GM12874 (cell line): ENCODE data around the gene C1GALT1C1L.

Experiments
- CTCF ChIP-seq: IDR thresholded peaks from 2 replicates; pipeline ENCODE4 v1.5.1; 2011; ENCODE audit warnings: low read depth, mild to moderate bottlenecking, control low read depth, low read length, moderate library complexity; ENCODE audit not compliant: insufficient read depth

C1GALT1C1L gene

GRCh38 chr2:43689999-43690398 is 13.8 kb upstream of the C1GALT1C1L start:
- no peak for TF ChIP-seq CTCF

DNA sequence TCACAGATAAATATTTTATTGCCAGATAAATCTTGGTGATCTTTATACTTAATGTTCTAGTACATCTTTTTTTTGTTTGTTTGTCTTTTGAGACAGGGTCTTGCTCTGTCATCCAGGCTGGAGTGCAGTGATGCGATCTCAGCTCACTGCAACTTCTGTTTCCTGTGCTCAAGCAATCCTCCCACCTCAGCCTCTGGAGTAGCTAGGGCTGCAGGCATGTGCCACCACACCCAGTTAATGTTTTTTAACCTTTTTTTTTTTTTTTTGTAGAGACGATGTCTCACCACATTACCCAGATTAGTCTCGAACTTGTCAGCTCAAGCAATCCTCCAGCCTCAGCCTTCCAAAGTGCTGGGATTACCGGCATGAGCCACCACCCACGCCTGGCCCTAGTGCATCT is 9.1 kb upstream of the C1GALT1C1L start:
- TF ChIP-seq CTCF: no peak

- TF ChIP-seq CTCF: no peak
These were observed 445 bp downstream of the C1GALT1C1L start for GRCh38 chr2:43675646-43676321.

DNA sequence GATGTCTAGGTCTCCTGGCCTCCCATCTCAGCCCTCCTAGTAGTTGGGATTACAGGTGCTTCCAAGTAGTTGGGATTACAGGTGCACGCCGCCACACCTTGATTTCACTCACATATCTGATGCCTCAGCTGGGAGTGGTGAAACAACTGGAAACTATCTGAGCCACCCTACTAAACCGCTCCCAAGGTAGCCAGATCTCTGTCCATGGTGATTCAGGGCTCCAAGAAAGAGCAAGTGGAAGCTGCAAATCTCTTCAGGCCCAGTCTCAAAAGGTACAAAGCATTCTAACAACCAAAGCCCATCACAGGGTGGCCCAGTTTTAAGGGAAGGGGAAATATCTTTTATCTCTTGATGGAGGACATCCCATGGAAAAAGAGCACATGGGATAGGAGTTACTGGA is 19.0 kb downstream of the C1GALT1C1L start:
- TF ChIP-seq CTCF: no peak

DNA sequence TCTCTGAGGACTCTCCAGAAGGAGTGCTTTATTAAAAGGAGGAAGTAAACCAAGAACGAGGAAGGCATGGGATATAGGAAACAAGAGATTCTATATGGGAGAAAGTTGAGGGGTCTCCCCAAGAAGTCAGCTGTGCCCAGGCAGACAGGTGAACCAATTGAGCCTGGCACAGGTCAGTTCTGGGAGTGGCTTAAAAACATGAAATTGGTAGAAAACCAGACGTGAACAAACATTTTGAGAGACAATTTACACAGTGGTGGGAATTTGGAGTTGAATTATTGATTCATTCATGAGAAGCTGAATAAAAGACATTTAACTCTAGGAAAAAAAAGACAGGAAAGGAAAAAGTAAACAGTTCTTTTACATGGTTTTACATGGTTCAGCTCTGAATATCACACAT is 22.7 kb downstream of the C1GALT1C1L start:
- no peak for TF ChIP-seq CTCF

GRCh38 chr2:43648994-43649701 is 27.1 kb downstream of the C1GALT1C1L start:
- TF ChIP-seq CTCF: no peak

GRCh38 chr2:43643680-43644079 is 32.5 kb downstream of the C1GALT1C1L start:
- no peak for TF ChIP-seq CTCF
